NCI-H146 (cell line): ENCODE results near the gene PDGFA.
"Not testable (repeated sequence)": the region's sequence is repeated elsewhere in the genome, so short reads cannot be mapped to it uniquely, and the experiment has no call there.

Experiments used
- DNase-seq: peaks from one replicate; lab custom pipeline; 2025; lab: John Stamatoyannopoulos, UW

The PDGFA gene

DNA sequence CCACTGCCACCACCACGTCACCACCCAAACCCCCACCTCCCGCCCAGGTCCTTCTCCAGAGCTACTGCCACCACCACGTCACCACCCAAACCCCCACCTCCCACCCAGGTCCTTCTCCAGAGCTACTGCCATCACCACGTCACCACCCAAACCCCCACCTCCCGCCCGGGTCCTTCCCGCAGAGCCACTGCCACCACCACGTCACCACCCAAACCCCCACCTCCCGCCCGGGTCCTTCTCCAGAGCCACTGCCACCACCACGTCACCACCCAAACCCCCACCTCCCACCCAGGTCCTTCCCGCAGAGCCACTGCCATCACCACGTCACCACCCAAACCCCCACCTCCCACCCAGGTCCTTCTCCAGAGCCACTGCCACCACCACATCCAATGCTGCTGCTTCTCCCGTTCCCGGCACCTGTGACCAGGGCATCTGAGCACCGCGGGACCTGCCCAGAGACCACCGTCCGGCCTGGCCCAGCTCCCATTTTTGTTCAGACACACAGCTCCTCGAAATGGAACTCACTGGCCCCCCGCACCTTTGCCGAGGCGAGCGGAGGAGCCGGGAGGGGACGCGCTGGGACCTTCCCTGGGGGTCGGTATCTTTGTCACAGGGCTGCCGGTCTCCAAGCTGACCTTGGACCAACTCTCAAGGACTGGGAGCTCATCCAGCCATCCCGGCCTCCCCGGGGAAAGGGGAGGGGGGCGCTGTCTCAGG lies 32.7 kb upstream of the PDGFA start:
- DNase-seq: not testable (repeated sequence)

- DNase-seq: not testable (repeated sequence)
Measured at GRCh38 chr7:551615-551970, 31.9 kb upstream of the PDGFA start.

DNA sequence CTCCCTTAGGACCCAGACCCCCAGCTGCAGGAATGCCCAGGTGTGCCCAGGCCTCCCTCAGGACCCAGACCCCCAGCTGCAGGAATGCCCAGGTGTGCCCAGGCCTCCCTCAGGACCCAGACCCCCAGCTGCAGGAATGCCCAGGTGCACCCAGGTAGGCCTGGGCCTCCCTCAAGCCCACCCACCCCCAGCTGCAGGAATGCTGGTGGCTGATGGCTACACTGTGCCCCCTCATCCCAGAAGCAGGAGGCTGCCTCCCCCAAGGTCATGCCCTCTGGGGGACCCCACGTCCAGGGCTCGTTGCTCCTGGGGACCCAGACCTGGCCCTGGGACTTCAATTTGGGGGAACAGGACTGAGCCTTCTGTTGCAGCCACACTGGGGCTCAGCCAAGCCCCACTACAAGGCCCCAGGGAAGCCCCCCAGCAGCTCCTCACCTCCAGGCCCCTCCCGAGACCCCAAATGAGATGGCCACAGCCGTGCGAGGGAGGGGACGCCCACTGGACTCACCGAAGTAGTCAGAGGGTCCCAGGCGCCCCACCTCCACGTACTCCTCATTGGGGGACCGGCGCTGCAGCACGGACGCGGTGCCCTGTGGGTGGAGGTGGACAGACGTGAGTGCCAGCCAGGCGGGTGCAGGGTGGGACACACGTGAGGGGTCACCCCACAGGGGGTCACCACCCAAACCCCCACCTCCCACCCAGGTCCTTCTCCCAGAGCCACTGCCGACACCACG lies 31.4 kb upstream of the PDGFA start:
- DNase-seq: no peak

- no peak for DNase-seq
Measured at GRCh38 chr7:549891-550625, 30.4 kb upstream of the PDGFA start.

- DNase-seq: no peak
Measured at GRCh38 chr7:549066-549890, 29.6 kb upstream of the PDGFA start.

DNA sequence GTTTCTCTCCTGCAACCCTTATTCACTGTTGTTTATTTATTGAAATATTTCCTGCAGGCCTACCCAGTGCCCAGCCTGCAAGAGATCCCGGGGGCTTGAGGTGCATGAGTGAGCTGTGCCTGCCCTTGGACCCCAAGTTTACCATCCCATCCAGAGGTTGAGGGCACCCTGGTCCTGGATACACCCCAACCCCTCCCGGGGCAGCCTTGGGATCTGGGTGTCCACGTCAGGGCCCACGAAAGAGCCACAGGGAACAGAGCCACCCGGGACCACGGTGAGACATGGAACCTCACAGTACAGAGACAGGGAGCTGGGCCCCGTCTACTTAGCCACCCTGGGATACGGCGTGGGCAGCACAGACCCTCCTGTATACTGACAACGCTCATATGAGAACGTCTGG lies 28.8 kb upstream of the PDGFA start:
- DNase-seq: no peak

DNA sequence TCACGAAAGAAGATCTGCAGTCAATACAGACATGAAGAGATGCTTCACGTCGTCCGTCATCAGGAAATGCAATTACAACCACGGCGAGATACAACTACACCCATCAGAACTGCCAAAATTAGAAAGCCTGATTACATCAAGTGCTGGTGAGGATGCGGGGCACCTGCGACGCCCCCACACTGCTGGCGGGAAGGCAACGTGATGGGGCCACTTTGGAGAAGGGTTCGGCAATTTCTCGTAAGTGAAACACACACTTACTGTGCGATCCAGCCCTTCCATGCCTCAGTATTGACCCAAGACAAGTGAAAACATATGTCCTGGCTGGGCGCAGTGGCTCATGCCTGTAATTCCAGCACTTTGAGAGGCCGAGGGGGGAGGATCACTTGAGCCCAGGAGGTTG lies 25.8 kb upstream of the PDGFA start:
- DNase-seq: no peak

- no peak for DNase-seq
Measured at GRCh38 chr7:544338-545221, 24.9 kb upstream of the PDGFA start.

- no peak for DNase-seq
Measured at GRCh38 chr7:543501-544337, 24.1 kb upstream of the PDGFA start.

DNA sequence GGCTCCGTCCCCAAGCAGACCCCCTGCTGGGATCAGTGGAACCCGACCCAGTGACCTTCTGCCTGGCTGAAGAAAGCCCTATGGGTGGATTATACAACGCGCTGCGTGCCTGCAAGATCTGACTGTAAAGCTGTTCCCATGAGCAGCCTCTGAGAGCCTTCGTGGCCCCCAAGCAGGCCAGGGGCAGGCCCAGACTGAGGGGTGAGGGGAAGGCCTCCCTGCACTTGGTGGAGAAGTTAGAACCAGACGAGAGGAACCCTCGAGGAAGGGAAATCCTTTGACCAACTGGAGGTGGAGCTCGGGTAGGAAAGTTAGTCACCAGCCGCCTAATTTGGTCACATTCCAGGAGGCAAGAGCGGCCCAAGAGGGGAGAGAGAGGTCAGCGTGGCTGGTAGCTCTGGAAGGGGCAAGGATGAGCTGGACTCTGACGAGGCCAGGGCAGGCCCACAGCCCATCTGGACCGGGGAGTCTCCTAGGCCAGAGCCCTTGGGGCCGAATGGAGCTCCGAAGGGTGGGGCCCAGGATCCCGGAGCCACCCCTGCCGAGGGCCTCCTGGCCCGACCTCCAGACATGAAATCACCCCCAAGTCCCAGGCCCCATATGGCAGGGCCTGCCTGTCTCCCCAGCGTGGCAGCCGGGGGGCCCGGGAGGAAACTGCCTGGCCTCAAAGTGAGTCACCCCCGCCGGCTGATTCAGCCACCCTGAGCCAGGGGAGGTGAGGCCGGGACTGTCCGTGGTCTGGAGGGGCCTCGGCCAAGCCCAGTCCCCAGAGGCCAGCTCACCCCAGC lies 23.3 kb upstream of the PDGFA start:
- DNase-seq: no peak

GRCh38 chr7:542131-542712 lies 22.6 kb upstream of the PDGFA start:
- DNase-seq: no peak

DNA sequence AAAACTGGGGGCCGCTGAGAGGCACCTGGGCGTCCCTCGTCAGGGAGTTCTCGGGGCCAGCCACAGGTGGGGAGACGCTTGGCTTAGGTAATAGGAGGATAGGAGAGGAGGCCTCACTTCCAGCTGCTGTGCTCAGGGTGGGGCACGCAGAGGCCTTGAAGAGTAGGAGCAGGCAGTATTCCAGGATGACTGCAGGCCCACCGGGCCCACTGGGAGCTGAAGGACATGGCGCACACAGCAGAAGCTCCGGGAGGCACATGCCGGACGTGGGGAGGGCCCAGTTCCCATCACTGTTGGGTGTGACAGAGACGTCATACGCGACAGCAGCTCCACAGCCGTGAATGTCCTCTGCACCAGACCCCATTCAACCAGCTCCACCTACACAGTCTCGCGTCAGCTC lies 22.0 kb upstream of the PDGFA start:
- no peak for DNase-seq

DNA sequence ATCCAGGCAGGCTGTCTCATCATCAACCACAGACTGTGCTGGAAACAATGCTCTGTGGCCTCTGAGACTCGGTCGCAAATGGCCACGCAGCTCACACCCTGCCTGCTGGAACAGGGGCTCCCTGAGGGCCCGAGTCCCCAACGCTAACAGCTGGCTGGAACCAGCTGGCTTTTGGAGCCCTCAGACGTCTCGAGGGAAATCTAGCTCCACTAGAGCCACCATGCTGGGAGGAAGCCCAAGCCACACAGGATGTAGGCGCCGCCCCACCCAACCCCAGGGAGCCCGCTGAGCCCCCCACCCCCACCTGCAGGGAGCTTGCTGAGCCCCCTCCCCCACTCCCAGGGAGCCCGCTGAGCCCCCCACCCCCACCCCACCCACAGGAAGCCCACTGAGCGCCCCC lies 21.4 kb upstream of the PDGFA start:
- DNase-seq: no peak

DNA sequence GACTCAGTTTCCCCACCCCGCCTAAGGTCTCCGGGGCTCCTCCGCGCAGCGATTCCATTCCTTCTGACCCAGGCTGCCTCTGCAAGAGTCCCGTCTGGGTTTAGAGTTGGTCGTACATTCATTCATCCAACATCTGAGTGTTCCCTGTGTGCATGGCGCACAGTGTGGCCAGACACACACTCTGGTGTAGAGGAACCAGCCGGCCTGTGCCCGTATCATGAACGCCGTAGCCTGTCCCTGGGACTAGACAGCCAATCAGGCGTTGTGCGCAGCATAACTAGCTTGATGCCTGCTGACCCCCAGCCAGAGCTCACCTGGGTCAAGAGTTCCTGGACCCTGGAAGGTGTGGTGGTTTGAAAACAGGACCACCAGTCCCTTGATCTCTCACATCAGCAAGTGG lies 20.9 kb upstream of the PDGFA start:
- DNase-seq: no peak

DNA sequence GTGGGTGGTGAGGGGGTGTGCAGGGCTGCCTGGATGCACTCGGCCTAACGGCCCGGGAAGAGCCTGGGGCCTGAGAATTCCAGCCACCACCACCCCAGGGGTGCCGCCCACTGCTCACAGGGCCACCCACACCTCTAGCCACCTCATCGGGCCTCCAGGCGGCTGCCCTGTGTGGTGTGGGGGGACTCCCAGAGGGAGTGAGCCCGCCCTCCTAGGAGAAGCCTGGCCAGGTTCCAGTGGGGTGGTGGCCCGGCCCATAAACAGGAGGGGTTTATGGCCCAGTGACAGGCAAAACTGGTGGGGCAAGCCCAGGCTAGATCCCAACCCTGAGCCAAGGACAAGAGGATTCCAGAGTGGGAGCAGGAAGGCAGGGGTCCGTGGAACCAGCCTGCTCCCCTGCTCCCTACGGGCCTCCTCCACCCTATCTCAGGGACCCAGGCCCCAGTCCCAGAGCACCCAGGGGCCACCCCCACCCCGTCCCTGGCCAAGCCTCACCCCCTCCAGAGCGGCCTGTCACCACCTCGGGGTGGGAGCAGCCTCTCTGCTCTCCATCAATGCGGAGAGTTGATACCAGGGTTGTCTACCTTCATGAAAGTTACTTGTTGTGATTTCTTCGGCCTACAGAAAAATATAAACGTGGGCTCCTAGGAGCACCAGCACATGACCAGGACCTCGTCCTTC lies 20.2 kb upstream of the PDGFA start:
- DNase-seq: no peak

DNA sequence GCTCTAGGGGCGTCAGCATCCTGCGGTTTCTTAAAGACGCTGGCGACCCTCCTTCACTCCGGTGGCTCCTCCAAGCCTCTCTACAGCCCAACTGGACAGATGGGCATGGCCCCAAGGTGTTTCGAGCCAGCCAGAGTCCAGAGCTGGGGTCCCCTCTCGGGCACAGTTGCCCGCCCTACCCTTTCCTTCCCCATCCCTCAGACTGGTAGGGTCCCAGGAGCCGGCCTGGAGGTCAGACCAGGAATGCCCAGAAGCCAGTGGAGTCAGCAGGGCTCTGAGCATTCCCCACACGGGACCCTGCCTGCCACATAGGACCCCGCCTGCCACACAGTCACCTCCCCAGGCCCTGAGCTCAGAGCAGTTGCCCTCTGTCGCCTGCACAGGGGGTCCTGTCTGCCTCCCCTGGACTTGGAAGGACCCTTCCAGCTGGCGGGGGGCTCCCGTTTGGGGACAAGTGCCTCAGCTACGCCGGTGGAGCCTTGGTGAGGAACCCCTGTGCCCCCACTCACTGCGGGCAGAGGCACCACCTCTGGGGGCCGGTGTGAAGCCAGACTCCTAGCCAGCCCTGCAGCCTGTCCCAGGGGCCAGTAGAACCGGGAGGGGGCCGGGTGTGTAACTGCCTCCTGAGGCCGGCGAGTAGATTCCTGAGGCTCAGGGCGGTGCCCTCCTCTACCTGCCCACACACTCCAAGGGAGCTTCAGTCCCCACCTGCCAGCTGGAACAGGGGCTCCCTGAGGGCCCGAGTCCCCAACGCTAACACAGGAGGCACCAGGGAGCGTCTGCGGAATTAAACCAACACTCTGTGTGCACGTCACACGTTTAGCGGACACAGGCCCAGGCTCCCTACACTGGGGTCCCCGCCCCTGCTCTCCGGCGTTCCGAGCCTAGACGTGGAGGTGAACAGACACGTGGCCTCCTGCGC lies 19.4 kb upstream of the PDGFA start:
- no peak for DNase-seq

DNA sequence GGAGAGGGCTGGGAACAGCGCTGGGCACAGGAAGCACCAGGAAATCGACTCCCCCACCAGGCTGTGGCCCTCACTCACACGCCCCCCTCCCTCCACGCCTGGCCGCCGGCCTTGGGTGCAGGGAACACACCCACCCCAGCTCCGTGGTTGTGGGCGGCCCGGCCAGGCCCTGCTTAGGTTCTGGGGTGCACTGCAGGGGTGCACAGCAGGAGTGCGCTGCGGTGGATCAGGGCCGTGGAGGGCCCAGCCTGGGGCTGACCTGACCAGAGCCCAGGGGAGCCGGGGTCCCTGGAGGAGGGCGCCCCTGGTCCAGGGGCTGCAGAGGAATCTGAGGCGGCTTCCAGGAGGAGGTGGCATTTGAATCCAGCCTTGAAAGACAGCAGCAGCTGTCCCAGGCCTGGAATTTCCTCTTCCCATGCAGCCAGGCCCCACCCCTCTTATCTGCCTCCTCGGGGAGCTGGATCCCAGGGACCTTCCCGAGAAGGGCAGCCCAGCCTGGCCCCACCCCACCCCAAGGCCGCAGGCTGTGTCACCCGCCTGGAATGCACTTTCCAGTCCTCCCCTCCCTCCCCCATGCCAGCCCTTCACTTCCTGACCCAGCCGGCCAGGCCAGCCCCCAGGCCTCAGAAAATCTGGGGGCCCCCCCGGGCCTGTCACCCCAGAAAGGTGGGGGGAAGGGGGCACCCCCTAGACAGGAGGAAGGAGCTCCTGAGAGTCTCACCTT lies 18.4 kb upstream of the PDGFA start:
- DNase-seq: no peak
